K562 (cell line): Measurements from ENCODE around the gene USP11.

Source experiments
- BACH1 ChIP-seq: fragments of 200-800 bp; sonication (Bioruptor generic); IDR thresholded peaks from 2 replicates; pipeline ENCODE4 v1.6.1; 2016; ENCODE audit warnings: missing genetic modification characterization, missing compliant biosample characterization
- BDP1 ChIP-seq: IDR thresholded peaks from 3 replicates; pipeline ENCODE4 v1.6.1; 2011; ENCODE audit not compliant: insufficient read length, insufficient read depth
- HMG20B ChIP-seq: fragments of 250-450 bp; sonication (Bioruptor Pico); IDR thresholded peaks from 2 replicates; pipeline ENCODE4 v1.5.0; 2021; ENCODE audit warnings: mild to moderate bottlenecking
- ZBTB33 ChIP-seq: sonication (generic); formaldehyde crosslinking; IDR thresholded peaks from 2 replicates; pipeline ENCODE4 v1.8.1; 2023; ENCODE audit warnings: mild to moderate bottlenecking, missing genetic modification reagents
- ZNF184 ChIP-seq: sonication (generic); formaldehyde crosslinking; IDR thresholded peaks from 2 replicates; pipeline ENCODE4 v1.5.0; 2020; ENCODE audit warnings: missing genetic modification reagents
- ZNF217 ChIP-seq: sonication (generic); formaldehyde crosslinking; IDR thresholded peaks from 2 replicates; pipeline ENCODE4 v1.8.0; 2022; ENCODE audit warnings: mild to moderate bottlenecking, missing genetic modification reagents
- ZNF274 ChIP-seq: IDR thresholded peaks from 2 replicates; pipeline ENCODE4 v1.6.1; 2011; ENCODE audit warnings: low read depth, mild to moderate bottlenecking, low read length, moderate library complexity, borderline replicate concordance
- ZNF780A ChIP-seq: fragments of 250-450 bp; sonication (Bioruptor Pico); IDR thresholded peaks from 2 replicates; pipeline ENCODE4 v1.5.0; 2021; ENCODE audit warnings: mild to moderate bottlenecking
- TF ChIP-seq, protein P1 (sequence below), 3 experiments: IDR thresholded peaks in 2 of 3; conservative IDR thresholded peaks in 1 of 3; 2 replicates each; pipeline ENCODE4 v1.5.1; 2011 to 2012; ENCODE audit warnings: low read length in 3 of 3, mild to moderate bottlenecking in 3 of 3, control low read depth in 2 of 3, improper control_type of control experiment in 1 of 3, inconsistent platforms in 1 of 3, low read depth in 1 of 3, mixed read lengths in 1 of 3, moderate library complexity in 1 of 3; ENCODE audit not compliant: insufficient read depth in 2 of 3

DNA sequence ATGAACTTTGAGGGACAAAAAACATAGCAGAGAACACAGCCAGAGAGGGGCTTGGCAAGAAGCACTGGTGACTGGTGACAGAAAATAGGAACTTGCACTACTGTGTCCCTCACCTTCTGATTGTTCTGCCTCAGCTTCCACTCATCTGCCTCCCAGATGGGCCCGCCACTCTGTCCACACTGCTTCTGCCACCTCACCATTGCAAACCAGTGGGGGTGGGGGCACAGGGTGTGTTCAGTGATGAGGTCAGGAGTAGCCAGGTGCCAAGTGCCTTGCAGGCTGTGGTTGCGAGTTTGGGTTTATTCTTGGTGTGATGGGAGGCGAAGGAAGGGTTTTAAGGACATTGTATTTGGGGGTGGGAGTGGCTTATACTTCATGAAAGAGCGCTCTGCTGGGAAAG lies 48.3 kb upstream of the USP11 start:
- TF ChIP-seq ZBTB33 (CRISPR knock-in tag): no peak
- TF ChIP-seq BACH1: no peak
- no peak for TF ChIP-seq ZNF780A
- TF ChIP-seq ZNF217 (CRISPR knock-in tag): no peak
- no peak for TF ChIP-seq HMG20B
- TF ChIP-seq ZNF184 (CRISPR knock-in tag): no peak
- TF ChIP-seq, protein P1, sequence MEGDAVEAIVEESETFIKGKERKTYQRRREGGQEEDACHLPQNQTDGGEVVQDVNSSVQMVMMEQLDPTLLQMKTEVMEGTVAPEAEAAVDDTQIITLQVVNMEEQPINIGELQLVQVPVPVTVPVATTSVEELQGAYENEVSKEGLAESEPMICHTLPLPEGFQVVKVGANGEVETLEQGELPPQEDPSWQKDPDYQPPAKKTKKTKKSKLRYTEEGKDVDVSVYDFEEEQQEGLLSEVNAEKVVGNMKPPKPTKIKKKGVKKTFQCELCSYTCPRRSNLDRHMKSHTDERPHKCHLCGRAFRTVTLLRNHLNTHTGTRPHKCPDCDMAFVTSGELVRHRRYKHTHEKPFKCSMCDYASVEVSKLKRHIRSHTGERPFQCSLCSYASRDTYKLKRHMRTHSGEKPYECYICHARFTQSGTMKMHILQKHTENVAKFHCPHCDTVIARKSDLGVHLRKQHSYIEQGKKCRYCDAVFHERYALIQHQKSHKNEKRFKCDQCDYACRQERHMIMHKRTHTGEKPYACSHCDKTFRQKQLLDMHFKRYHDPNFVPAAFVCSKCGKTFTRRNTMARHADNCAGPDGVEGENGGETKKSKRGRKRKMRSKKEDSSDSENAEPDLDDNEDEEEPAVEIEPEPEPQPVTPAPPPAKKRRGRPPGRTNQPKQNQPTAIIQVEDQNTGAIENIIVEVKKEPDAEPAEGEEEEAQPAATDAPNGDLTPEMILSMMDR (IDR thresholded peaks at IDR 0.05 in 2 of 3, conservative IDR thresholded peaks at IDR 0.05 in 1 of 3; ENCODE audit: insufficient read depth in 2 of 3, low read depth in 1 of 3, low read length in 3 of 3): no peak
- TF ChIP-seq BDP1: no peak
- TF ChIP-seq ZNF274: no peak
